SU-DHL-6 (cell line): ENCODE results near the gene SMARCAD1.

Experiments
- H2AFZ ChIP-seq: fragments of 200-600 bp; sonication (generic); 2 replicates; pipeline ENCODE4 v1.6.1; 2014; ENCODE audit warnings: low read depth, mild to moderate bottlenecking, moderate library complexity, mixed read lengths, antibody characterized with exemption, low read length; ENCODE audit not compliant: severe bottlenecking
- H3F3A ChIP-seq: fragments of 200-600 bp; shearing (Covaris generic); 2 replicates; pipeline ENCODE4 v1.6.0; 2016; ENCODE audit warnings: antibody characterized with exemption, mild to moderate bottlenecking; ENCODE audit not compliant: insufficient read depth
- H3K27ac ChIP-seq: fragments of 200-600 bp; sonication (generic); 2 replicates; pipeline ENCODE4 v1.5.1; 2016; ENCODE audit warnings: low read depth, mild to moderate bottlenecking, low read length, moderate library complexity, mixed read lengths
- H3K27me3 ChIP-seq: fragments of 200-600 bp; sonication (generic), shearing (Covaris generic); 2 replicates; pipeline ENCODE4 v1.6.0; 2014; ENCODE audit warnings: mild to moderate bottlenecking, low read length
- H3K36me3 ChIP-seq: fragments of 200-600 bp; sonication (generic); 2 replicates; pipeline ENCODE4 v1.6.1; 2014; ENCODE audit warnings: mild to moderate bottlenecking, low read length, mixed read lengths
- H3K4me2 ChIP-seq: fragments of 300-600, 200-600 bp; shearing (Covaris generic), sonication (generic); 2 replicates; pipeline ENCODE4 v1.6.0; 2014; ENCODE audit warnings: low read length, low read depth, mild to moderate bottlenecking; ENCODE audit not compliant: poor library complexity, severe bottlenecking
- H3K4me3 ChIP-seq: fragments of 200-600 bp; sonication (generic); 2 replicates; pipeline ENCODE4 v1.5.1; 2014; ENCODE audit warnings: antibody characterized with exemption, low read length, mild to moderate bottlenecking, mixed read lengths; ENCODE audit not compliant: insufficient read depth, poor library complexity, severe bottlenecking
- H3K79me2 ChIP-seq: fragments of 200-600 bp; sonication (generic); 2 replicates; pipeline ENCODE4 v1.6.1; 2014; ENCODE audit warnings: mild to moderate bottlenecking, low read length, moderate library complexity; ENCODE audit not compliant: insufficient read depth
- H3K9ac ChIP-seq: fragments of 200-600 bp; sonication (generic); 2 replicates; pipeline ENCODE4 v1.7.0; 2014; ENCODE audit warnings: mild to moderate bottlenecking, low read length
- H3K9me2 ChIP-seq: fragments of 200-600 bp; sonication (generic); replicated peaks from 2 replicates; pipeline ENCODE4 v1.6.1; 2014; ENCODE audit warnings: low read length; ENCODE audit not compliant: insufficient read depth
- H3K9me3 ChIP-seq: fragments of 200-600 bp; sonication (generic); 2 replicates; pipeline ENCODE4 v1.6.1; 2014; ENCODE audit warnings: low read length, mixed read lengths; ENCODE audit not compliant: insufficient read depth
- H4K20me1 ChIP-seq: fragments of 200-600 bp; sonication (generic); 2 replicates; pipeline ENCODE4 v1.6.1; 2014; ENCODE audit warnings: low read depth, mild to moderate bottlenecking, antibody characterized with exemption, low read length, moderate library complexity, mixed read lengths
- CTCF ChIP-seq: fragments of 200-600 bp; sonication (generic); IDR thresholded peaks from one replicate; pipeline ENCODE4 v1.5.1; 2017; ENCODE audit warnings: antibody characterized with exemption, mild to moderate bottlenecking, low read length, moderate library complexity; ENCODE audit not compliant: insufficient read depth, poor library complexity, severe bottlenecking
- EZH2phosphoT487 ChIP-seq: fragments of 200-600 bp; sonication (generic), shearing (Covaris generic); conservative IDR thresholded peaks from 2 replicates; pipeline ENCODE4 v1.6.1; 2018; ENCODE audit warnings: mild to moderate bottlenecking, antibody characterized with exemption, low read length, moderate library complexity, mixed read lengths

Gene SMARCAD1

DNA sequence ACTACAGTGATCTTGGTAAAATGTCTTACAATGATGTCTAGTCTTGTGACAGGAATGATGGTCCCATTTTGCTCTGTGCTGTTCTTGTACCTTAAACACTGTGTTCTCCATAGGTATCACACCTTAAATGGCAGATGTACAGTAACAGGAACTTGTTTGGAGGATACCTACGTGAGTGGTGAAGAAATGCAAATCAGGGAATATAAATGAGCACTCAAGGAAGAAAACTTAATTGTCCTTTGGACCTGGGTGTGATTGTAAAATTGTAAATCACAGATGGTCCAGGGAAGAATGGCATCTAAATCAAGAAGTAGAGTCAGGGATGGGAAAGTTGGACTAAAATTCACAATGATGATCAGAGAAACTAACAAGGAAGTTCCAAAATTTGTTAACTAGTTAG, 122.3 kb downstream of the SMARCAD1 start:
- no peaks in the 10 kb centered on the region for H4K20me1 ChIP-seq
- no peak for TF ChIP-seq CTCF
- no peak for TF ChIP-seq EZH2phosphoT487
- H3K4me2 ChIP-seq = no peak overlapping the region
- H3K9me3 ChIP-seq = no peaks in the 10 kb centered on the region
- H3K36me3 ChIP-seq = no peaks in the 10 kb centered on the region
- no peak overlapping the region for H3K4me3 ChIP-seq
- no peak overlapping the region for H2AFZ ChIP-seq
- H3K9ac ChIP-seq = no peak overlapping the region
- H3K27me3 ChIP-seq = no peaks in the 10 kb centered on the region
- H3K9me2 ChIP-seq = no peaks in the 10 kb centered on the region
- H3K27ac ChIP-seq = no peak overlapping the region
- H3F3A ChIP-seq = no peaks in the 10 kb centered on the region
- H3K79me2 ChIP-seq = no peaks in the 10 kb centered on the region

GRCh38 chr4:94332983-94333590, 125.4 kb downstream of the SMARCAD1 start:
- Histone ChIP-seq H3K79me2 (no peaks in the 10 kb centered on the region), H3K4me2 (no peak overlapping the region), H3K27me3 (no peaks in the 10 kb centered on the region), H3K9me3 (no peaks in the 10 kb centered on the region), H4K20me1 (no peaks in the 10 kb centered on the region), H3K36me3 (no peaks in the 10 kb centered on the region), H3K27ac (no peak overlapping the region), H3F3A (no peaks in the 10 kb centered on the region), H3K9me2 (no peaks in the 10 kb centered on the region), H2AFZ (no peak overlapping the region), H3K9ac (no peak overlapping the region), H3K4me3 (no peak overlapping the region)
- TF ChIP-seq EZH2phosphoT487 (no peak), CTCF (no peak)

DNA sequence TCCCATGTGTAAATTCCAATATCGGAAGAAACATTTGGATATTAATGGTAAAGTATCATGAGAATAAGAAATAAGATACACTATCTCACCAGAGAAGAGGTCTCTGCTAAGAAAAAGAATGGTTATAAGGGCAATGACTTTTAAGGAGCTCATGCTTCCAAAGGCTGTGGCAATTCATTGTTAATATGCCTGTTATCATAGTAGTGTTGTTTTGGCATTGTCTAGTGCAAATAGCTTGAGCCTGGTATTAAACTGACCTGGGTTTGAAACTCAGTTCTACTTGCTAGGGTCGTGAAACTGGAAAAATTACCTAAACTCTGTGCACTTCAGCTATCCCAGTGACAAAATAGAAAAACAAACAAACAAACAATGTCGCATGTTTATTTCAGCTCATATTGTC, 126.2 kb downstream of the SMARCAD1 start:
- Histone ChIP-seq H3K9me3 (no peaks in the 10 kb centered on the region), H2AFZ (no peak overlapping the region), H3K27me3 (no peaks in the 10 kb centered on the region), H3K9ac (no peak overlapping the region), H3K79me2 (no peaks in the 10 kb centered on the region), H4K20me1 (no peaks in the 10 kb centered on the region), H3K27ac (no peak overlapping the region), H3F3A (no peaks in the 10 kb centered on the region), H3K4me2 (no peak overlapping the region), H3K9me2 (no peaks in the 10 kb centered on the region), H3K36me3 (no peaks in the 10 kb centered on the region), H3K4me3 (no peak overlapping the region)
- no peak for TF ChIP-seq EZH2phosphoT487
- TF ChIP-seq CTCF = no peak

GRCh38 chr4:94334476-94334875, 126.8 kb downstream of the SMARCAD1 start:
- Histone ChIP-seq H3K9ac (no peak overlapping the region), H3K9me2 (no peaks in the 10 kb centered on the region), H3F3A (no peaks in the 10 kb centered on the region), H3K4me3 (no peak overlapping the region), H3K4me2 (no peak overlapping the region), H3K79me2 (no peaks in the 10 kb centered on the region), H4K20me1 (no peaks in the 10 kb centered on the region), H3K27ac (no peak overlapping the region), H3K36me3 (no peaks in the 10 kb centered on the region), H2AFZ (no peak overlapping the region), H3K9me3 (no peaks in the 10 kb centered on the region), H3K27me3 (no peaks in the 10 kb centered on the region)
- TF ChIP-seq EZH2phosphoT487 (no peak), CTCF (no peak)
